OCI-LY3 (cell line): ENCODE results near the gene FIG4.

ENCODE experiments used
- CTCF ChIP-seq: fragments of 200-600, 300-600 bp; sonication (generic); IDR thresholded peaks from 2 replicates; pipeline ENCODE4 v1.5.1; 2014; ENCODE audit warnings: antibody characterized with exemption, low read length, low read depth
- EZH2phosphoT487 ChIP-seq: fragments of 200-600 bp; shearing (Covaris generic); IDR thresholded peaks from 2 replicates; pipeline ENCODE4 v1.6.1; 2018; ENCODE audit warnings: antibody characterized with exemption, mixed run types, low read depth

- TF ChIP-seq CTCF = no peak
- no peak for TF ChIP-seq EZH2phosphoT487
Measured at GRCh38 chr6:109872968-109873545, 182.0 kb downstream of the FIG4 start.
